Pancreas (tissue), 10 donors: ENCODE measurements around the gene NLGN1. TPM values are rescaled to one million over a fixed set of nuclear protein-coding genes. Genes with fewer than 3 reads are reported as not detected.

Source experiments
- ATAC-seq, 4 donors: fragments of 200-7000 bp; cut with Tn5 transposase; one replicate each; pipeline versions ENCODE4 v1.8.0 to v1.9.1; 2020; ENCODE audit warnings: mild to moderate bottlenecking in 4 of 4, moderate library complexity in 4 of 4
- DNase-seq, 6 donors: peaks; one replicate each; pipeline ENCODE4 v3.0.0-alpha.2; 2020
- FAIRE-seq: peaks from 2 replicates; lab custom pipeline; 2012; peaks lifted over from hg19 to GRCh38; lab: Jason Lieb, UNC
- H3K27ac ChIP-seq, 4 donors: fragments of 200-600 bp; sonication (generic); 1 replicate in 3 of 4; 2 replicates in 1 of 4; pipeline versions ENCODE4 v1.5.0 to v1.8.0; 2020
- H3K27me3 ChIP-seq, 4 donors: fragments of 200-600 bp; one replicate each; pipeline ENCODE4 v1.8.0; 2021
- H3K36me3 ChIP-seq, 3 donors: fragments of 200-600 bp; sonication (generic) in 1 of 3; one replicate each; pipeline versions ENCODE4 v1.5.0 to v1.8.0; 2020 to 2021
- H3K4me1 ChIP-seq, 3 donors: fragments of 200-600 bp; one replicate each; pipeline ENCODE4 v1.8.0; 2021
- H3K4me3 ChIP-seq, 4 donors: fragments of 200-600 bp; sonication (generic) in 2 of 4; one replicate each; pipeline versions ENCODE4 v1.5.0 to v1.8.0; 2020 to 2021
- H3K9me3 ChIP-seq, 4 donors: fragments of 200-600 bp; one replicate each; pipeline ENCODE4 v1.8.0; 2021
- WGBS, 2 donors: extraction: QIAGEN DNeasy Blood & Tissue Kit; methylation state at CpG; one replicate each; pipeline ENCODE4 v1.1.7; 2013; 5-methylcytosine and 5-hydroxymethylcytosine counted together
- intact Hi-C, 3 donors: fragments of 100-400 bp; cut with DNase I; formaldehyde crosslinking; loops; one replicate each; pipeline versions ENCODE4 v1.11.1 to v1.14.2; 2022
- polyA plus RNA-seq, 2 donors: library from polyadenylated mRNA; stranded (reverse); fragments of 200-250 nt; gene quantifications; one replicate each; pipeline ENCODE4 v1.2.3, GENCODE V29; 2013
- total RNA-seq, 6 donors: library from RNA; stranded (reverse); fragmentation: NEBNext Ultra II Directional in 4 of 6; extraction: Animal tissue kit (Norgen Biotek cat#: 25700) in 4 of 6; gene quantifications; one replicate each; pipeline versions ENCODE4 v1.2.1 to v1.2.4, GENCODE V29; 2021 to 2023
- TF ChIP-seq, protein P1 (sequence below), 4 donors: fragments of 200-600 bp; sonication (generic) in 3 of 4; IDR thresholded peaks; one replicate each; pipeline versions ENCODE4 v1.5.0 to v1.8.0; 2021; ENCODE audit warnings: antibody characterized with exemption in 4 of 4
- donor health status: healthy with polysubstance abuse.
- donor health status: DM: no; HTN: no; CAD: no; lungs with moderate emphysema.
- donor health status: DM: no; HTN: no; CAD: no.
- donor health status: control.
- donor health status: control.
- donor health status: Bipolar disorder and iron deficiency.
- donor health status: DM: yes; HTN: yes; CAD: no.
- donor health status: DM: no; HTN: no; CAD: no.
- donor health status: DM: no; HTN: no; CAD: no.
- donor health status: DM: yes; HTN: yes; CAD: no.

The NLGN1 gene
- total and polyA plus RNA-seq, 8 donors, result 0.49 to 2.3 (median 0.84) TPM

DNA sequence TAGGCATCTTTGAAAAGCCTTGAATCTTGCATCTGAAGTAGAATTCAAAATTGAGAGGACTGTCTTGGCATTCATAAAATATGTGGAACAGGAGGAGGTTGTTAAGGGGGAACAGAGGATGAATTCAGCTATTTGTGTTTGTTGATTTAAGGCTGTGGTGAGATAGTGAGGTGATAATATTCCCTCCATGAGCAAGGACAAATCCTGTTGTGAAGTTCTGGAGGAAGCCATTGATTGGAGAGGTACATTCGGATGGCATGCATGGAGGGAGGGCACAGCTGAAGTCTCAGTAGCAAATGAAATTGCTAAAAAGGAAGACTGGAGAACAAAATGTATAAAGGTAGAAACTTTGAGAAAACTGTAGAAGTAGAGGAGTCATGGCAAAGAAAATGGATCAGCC lies 443.8 kb downstream of the NLGN1 start:
- no peak overlapping the region for H3K4me3 ChIP-seq
- no peaks in the 10 kb centered on the region for H3K4me1 ChIP-seq
- intact Hi-C loops, result no loop called here
- DNase-seq (no peak), FAIRE-seq (no peak), ATAC-seq (no peak)
- H3K27ac ChIP-seq, result no peak overlapping the region
- no peaks in the 10 kb centered on the region for H3K36me3 ChIP-seq
- 35 to 46% methylated on average over 1 of the region's 1 CpG for WGBS, 2 donors
- TF ChIP-seq, protein P1, sequence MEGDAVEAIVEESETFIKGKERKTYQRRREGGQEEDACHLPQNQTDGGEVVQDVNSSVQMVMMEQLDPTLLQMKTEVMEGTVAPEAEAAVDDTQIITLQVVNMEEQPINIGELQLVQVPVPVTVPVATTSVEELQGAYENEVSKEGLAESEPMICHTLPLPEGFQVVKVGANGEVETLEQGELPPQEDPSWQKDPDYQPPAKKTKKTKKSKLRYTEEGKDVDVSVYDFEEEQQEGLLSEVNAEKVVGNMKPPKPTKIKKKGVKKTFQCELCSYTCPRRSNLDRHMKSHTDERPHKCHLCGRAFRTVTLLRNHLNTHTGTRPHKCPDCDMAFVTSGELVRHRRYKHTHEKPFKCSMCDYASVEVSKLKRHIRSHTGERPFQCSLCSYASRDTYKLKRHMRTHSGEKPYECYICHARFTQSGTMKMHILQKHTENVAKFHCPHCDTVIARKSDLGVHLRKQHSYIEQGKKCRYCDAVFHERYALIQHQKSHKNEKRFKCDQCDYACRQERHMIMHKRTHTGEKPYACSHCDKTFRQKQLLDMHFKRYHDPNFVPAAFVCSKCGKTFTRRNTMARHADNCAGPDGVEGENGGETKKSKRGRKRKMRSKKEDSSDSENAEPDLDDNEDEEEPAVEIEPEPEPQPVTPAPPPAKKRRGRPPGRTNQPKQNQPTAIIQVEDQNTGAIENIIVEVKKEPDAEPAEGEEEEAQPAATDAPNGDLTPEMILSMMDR (IDR thresholded peaks at IDR 0.05), result no peak
- H3K27me3 ChIP-seq, result no peaks in the 10 kb centered on the region
- no peaks in the 10 kb centered on the region for H3K9me3 ChIP-seq

DNA sequence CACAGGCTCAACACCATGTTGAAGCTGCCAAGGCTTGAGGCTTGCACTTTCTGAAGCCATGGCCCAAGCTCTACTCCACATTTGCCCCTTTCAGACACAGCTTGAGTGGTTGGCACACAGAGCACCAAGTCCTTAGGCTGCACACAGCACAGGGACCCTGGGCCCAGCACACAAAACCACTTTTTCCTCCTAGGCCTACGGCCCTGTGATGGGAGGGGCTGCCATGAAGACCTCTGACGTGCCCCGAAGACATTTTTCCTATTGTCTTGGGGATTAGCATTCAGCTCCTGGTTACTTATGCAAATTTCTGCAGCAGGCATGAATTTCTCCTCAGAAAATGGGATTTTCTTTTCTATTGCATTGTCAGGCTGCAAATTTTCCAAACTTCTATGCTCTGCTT lies 445.5 kb downstream of the NLGN1 start:
- WGBS, 2 donors, result 57 to 79% methylated on average over 3 of the region's 3 CpGs
- H3K9me3 ChIP-seq, result no peaks in the 10 kb centered on the region
- H3K4me3 ChIP-seq, result no peak overlapping the region
- TF ChIP-seq, protein P1 (IDR thresholded peaks at IDR 0.05), result no peak
- no peak for ATAC-seq
- no peak overlapping the region for H3K27ac ChIP-seq
- H3K27me3 ChIP-seq, result no peaks in the 10 kb centered on the region
- H3K36me3 ChIP-seq, result no peaks in the 10 kb centered on the region
- FAIRE-seq, result no peak
- no peak for DNase-seq
- intact Hi-C loops, result no loop called here
- no peaks in the 10 kb centered on the region for H3K4me1 ChIP-seq

DNA sequence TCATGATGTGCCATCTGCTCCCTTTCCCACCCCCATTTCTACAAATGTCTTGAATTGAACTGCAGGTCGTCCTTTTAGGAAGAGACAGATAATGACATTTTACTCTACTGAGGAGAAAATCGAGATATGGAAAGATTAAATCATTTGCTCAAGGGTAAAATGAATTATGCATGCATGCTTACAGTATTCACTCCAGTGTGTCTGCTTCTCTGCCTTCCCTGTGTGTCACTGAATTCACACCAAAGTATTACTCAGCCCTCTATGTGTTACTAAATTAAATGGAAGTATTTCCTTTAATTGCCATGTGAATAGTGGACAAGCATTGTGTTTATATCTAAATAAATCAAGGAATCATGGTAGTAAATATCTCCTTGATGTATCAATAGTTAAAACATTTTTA lies 449.0 kb downstream of the NLGN1 start:
- 24 to 32% methylated on average over 2 of the region's 2 CpGs for WGBS, 2 donors

DNA sequence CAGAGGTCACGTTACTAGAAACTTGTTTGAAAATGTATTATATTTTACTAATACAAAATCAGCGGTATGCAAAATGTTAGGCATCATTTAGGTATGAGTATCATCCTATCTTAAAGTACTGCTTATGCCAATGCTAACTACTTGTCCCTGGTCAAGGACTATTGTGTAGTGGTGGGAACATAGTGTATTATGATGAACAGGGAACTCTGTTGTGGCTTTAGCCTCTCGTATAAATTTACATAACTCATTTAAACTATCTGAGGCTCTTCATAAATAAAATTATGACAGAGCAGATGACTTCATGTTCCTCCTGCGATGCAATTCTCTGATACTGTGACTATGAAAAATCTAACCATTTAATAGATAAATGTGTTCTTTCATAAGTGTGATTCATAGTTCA lies 451.9 kb downstream of the NLGN1 start:
- 61% methylated on average over 4 of the region's 4 CpGs for WGBS, 2 donors
- no peak overlapping the region for H3K27ac ChIP-seq
- TF ChIP-seq, protein P1 (IDR thresholded peaks at IDR 0.05), result no peak
- no peaks in the 10 kb centered on the region for H3K36me3 ChIP-seq
- DNase-seq (no peak), FAIRE-seq (no peak), ATAC-seq (no peak)
- intact Hi-C loops, result no loop called here
- no peaks in the 10 kb centered on the region for H3K9me3 ChIP-seq
- no peaks in the 10 kb centered on the region for H3K27me3 ChIP-seq
- no peak overlapping the region for H3K4me3 ChIP-seq
- H3K4me1 ChIP-seq, result no peaks in the 10 kb centered on the region

More for the DNA sequence above, 449.0 kb downstream of the NLGN1 start:
- TF ChIP-seq, protein P1 (IDR thresholded peaks at IDR 0.05), result no peak
- no peak for DNase-seq
- H3K4me3 ChIP-seq, result no peak overlapping the region
- H3K36me3 ChIP-seq, result no peaks in the 10 kb centered on the region
- FAIRE-seq, result no peak
- H3K4me1 ChIP-seq, result no peaks in the 10 kb centered on the region
- intact Hi-C loops, result no loop called here
- H3K27ac ChIP-seq, result no peak overlapping the region
- no peak for ATAC-seq
- no peaks in the 10 kb centered on the region for H3K9me3 ChIP-seq
- no peaks in the 10 kb centered on the region for H3K27me3 ChIP-seq

DNA sequence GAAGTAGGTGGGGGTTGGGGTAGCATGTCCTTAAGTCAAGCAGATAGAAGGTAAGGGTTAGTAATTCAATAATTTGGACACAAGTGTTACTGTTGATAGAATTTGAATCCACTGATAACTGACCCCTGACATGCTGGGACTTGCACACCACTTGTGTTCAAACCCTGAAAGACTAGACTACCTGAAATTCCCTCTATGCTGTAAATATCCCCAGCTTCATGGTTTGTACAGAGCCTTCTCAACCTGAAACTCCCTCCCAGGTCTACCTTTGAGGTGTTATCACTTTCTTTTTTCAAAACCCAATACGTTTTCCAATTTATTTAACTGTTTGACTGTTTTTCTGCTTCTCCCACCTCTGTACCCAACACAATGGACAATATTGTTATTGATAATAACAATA lies 459.6 kb downstream of the NLGN1 start:
- Histone ChIP-seq H3K9me3 (no peaks in the 10 kb centered on the region), H3K27ac (no peak overlapping the region), H3K27me3 (no peaks in the 10 kb centered on the region), H3K4me3 (no peak overlapping the region), H3K4me1 (no peaks in the 10 kb centered on the region), H3K36me3 (no peaks in the 10 kb centered on the region)
- DNase-seq (no peak), ATAC-seq (no peak), FAIRE-seq (no peak)
- intact Hi-C loops, result no loop called here
- 38 to 52% methylated on average over 1 of the region's 1 CpG for WGBS, 2 donors
- TF ChIP-seq, protein P1 (IDR thresholded peaks at IDR 0.05), result no peak
